Heart right ventricle (tissue), 16 donors: ENCODE results near the gene BPIFB3. TPM values are rescaled to one million over a fixed set of nuclear protein-coding genes. Genes with fewer than 3 reads are reported as not detected.
"Not testable (repeated sequence)": the region's sequence is repeated elsewhere in the genome, so short reads cannot be mapped to it uniquely, and the experiment has no call there.

ENCODE experiments used
- ATAC-seq, 8 donors: fragments of 200-7000 bp; cut with Tn5 transposase; one replicate each; pipeline ENCODE4 v1.9.1; 2020; ENCODE audit warnings: mild to moderate bottlenecking in 8 of 8, moderate library complexity in 8 of 8, moderate number of reproducible peaks in 1 of 8
- DNase-seq, 2 donors: peaks; one replicate each; pipeline ENCODE4 v3.0.0-alpha.2; 2020
- H3K27ac ChIP-seq, 10 donors: fragments of 200-600 bp; sonication (generic) in 2 of 10; one replicate each; pipeline versions ENCODE4 v1.5.0 to v1.8.0; 2020 to 2022; ENCODE audit warnings: mild to moderate bottlenecking in 3 of 10
- H3K27me3 ChIP-seq, 7 donors: fragments of 200-600 bp; one replicate each; pipeline ENCODE4 v1.8.0; 2021 to 2022; ENCODE audit warnings: mild to moderate bottlenecking in 2 of 7
- H3K36me3 ChIP-seq, 9 donors: fragments of 200-600 bp; sonication (generic) in 1 of 9; one replicate each; pipeline versions ENCODE4 v1.5.0 to v1.8.0; 2020 to 2022; ENCODE audit warnings: mild to moderate bottlenecking in 2 of 9
- H3K4me1 ChIP-seq, 9 donors: fragments of 200-600 bp; sonication (generic) in 1 of 9; one replicate each; pipeline versions ENCODE4 v1.5.0 to v1.8.0; 2020 to 2022; ENCODE audit warnings: mild to moderate bottlenecking in 4 of 9
- H3K4me3 ChIP-seq, 10 donors: fragments of 200-600 bp; sonication (generic) in 2 of 10; one replicate each; pipeline versions ENCODE4 v1.5.0 to v1.8.0; 2020 to 2022; ENCODE audit warnings: mild to moderate bottlenecking in 7 of 10, moderate library complexity in 2 of 10
- H3K9me3 ChIP-seq, 11 donors: fragments of 200-600 bp in 10 of 11; sonication (generic) in 2 of 11; one replicate each; pipeline versions ENCODE4 v1.5.0 to v1.8.0; 2013 to 2022; ENCODE audit warnings: mild to moderate bottlenecking in 2 of 11, control low read depth in 1 of 11, moderate library complexity in 1 of 11
- CTCF ChIP-seq, 9 donors: fragments of 200-600 bp; sonication (generic) in 2 of 9; IDR thresholded peaks; one replicate each; pipeline versions ENCODE4 v1.5.0 to v1.8.0; 2021 to 2022; ENCODE audit warnings: antibody characterized with exemption in 9 of 9, mild to moderate bottlenecking in 5 of 9, moderate library complexity in 1 of 9
- WGBS, 2 donors: extraction: QIAGEN DNeasy Blood & Tissue Kit; methylation state at CpG; one replicate each; pipeline ENCODE4 v1.1.7; 2013; ENCODE audit warnings: inconsistent platforms in 1 of 2; 5-methylcytosine and 5-hydroxymethylcytosine counted together
- intact Hi-C, 10 donors: fragments of 100-400 bp; cut with DNase I; formaldehyde crosslinking; loops; one replicate each; pipeline versions ENCODE4 v1.11.1 to v1.14.2; 2022
- polyA plus RNA-seq, 2 donors: library from polyadenylated mRNA; stranded (reverse); fragments of 200-250 nt; gene quantifications; one replicate each; pipeline ENCODE4 v1.2.3, GENCODE V29; 2013
- total RNA-seq, 10 donors: library from RNA; stranded (reverse); fragmentation: NEBNext Ultra II Directional in 3 of 10; extraction: Animal tissue kit (Norgen Biotek cat#: 25700) in 3 of 10; gene quantifications; one replicate each; pipeline versions ENCODE4 v1.2.1 to v1.2.4, GENCODE V29; 2021 to 2023
- donor health status: Arrhythmogenic right ventricular cardiomyopathy.
- donor health status: ischemic (EF 13 %, LVEDD 7.1; RV severe dilation, severe dysfunction).
- donor health status: healthy with polysubstance abuse.
- donor health status: DM: no; HTN: yes; CAD: no.
- donor health status: DM: no; HTN: no; CAD: no.
- donor health status: ischemic (EF 25% LVEDD 6.9; RV normal size, moderate dysfunction).
- donor health status: ischemic (EF 25% LVEDD 5.7; RV mildly dilated, moderate dysfunction).
- donor health status: healthy.
- donor health status: DM: yes; HTN: yes; CAD: no.
- donor health status: Ischemic cardiomyopathy.
- donor health status: ischemic (EF 35%, LVEDD 5.7; RV mildly dilated, moderate dysfunction).
- donor health status: nonischemic (EF 11% LVEDD 7.7; RV severe dilation, severe dysfunction).
- donor health status: DM: yes; HTN: yes; CAD: no.
- donor health status: PGD.
- donor health status: ischemic (EF 29% LVEDD 5.4; RV normal size, mild dysfunction).
- donor health status: nonischemic (EF 23%, LVEDD 6.1; RV moderate dilation, normal function).

The BPIFB3 gene
- total and polyA plus RNA-seq, 12 donors: not detected

- Histone ChIP-seq H3K4me3 (no peak overlapping the region), H3K27ac (no peak overlapping the region), H3K27me3 (peaks cover 0 to 12% (median 0%) of the 10 kb centered on the region in 7 donors), H3K9me3 (peaks cover 0 to 7% (median 0%) of the 10 kb centered on the region in 11 donors), H3K4me1 (no peaks in the 10 kb centered on the region), H3K36me3 (no peaks in the 10 kb centered on the region)
- ATAC-seq: no peak
- no peak for DNase-seq
- intact Hi-C loops: no loop called here
- no peak for TF ChIP-seq CTCF (IDR thresholded peaks at IDR 0.05)
- WGBS, 2 donors: 77 to 79% methylated on average over 3 of the region's 3 CpGs
Observed at GRCh38 chr20:33119725-33120720, 66.3 kb downstream of the BPIFB3 start.

- WGBS, 2 donors: 91 to 97% methylated on average over 3 of the region's 3 CpGs
- DNase-seq (no peak), ATAC-seq (no peak)
- no peaks in the 10 kb centered on the region for H3K36me3 ChIP-seq
- peaks cover 0 to 2% (median 0%) of the 10 kb centered on the region in 9 donors for H3K4me1 ChIP-seq
- TF ChIP-seq CTCF (IDR thresholded peaks at IDR 0.05): no peak
- H3K27ac ChIP-seq: no peak overlapping the region
- peaks cover 0 to 7% (median 0%) of the 10 kb centered on the region in 11 donors for H3K9me3 ChIP-seq
- H3K27me3 ChIP-seq: peaks cover 0 to 16% (median 0%) of the 10 kb centered on the region in 7 donors
- H3K4me3 ChIP-seq: no peak overlapping the region
- intact Hi-C loops: no loop called here
Observed at GRCh38 chr20:33120934-33121333, 67.2 kb downstream of the BPIFB3 start.

DNA sequence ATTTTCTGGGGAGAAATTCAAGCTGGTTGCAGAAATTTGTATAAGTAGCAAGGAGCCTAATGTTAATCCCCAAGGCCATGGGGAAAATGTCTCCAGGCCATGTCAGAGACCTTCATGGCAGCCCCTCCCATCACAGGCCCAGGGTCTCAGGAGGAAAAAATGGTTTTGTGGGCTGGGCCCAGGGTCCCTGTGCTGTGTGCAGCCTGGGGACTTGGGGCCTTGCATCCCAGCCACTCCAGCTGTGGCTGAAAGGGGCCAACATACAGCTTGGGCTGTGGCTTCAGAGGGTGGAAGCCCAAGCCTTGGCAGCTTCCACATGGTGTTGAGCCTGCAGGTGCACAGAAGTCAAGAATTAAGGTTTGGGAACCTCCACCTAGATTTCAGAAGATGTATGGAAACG lies 68.6 kb downstream of the BPIFB3 start:
- H3K27ac ChIP-seq, H3K9me3 ChIP-seq, ATAC-seq, intact Hi-C loops, DNase-seq, H3K4me3 ChIP-seq, H3K4me1 ChIP-seq, H3K36me3 ChIP-seq: not testable (repeated sequence)
- H3K27me3 ChIP-seq: peaks cover 0 to 16% (median 0%) of the 10 kb centered on the region in 7 donors
- WGBS, 2 donors: 27 to 59% methylated on average over 1 of the region's 1 CpG

Other genes starting within 250 kb of the BPIFB3 start
- gene MAPRE1, start 233.9 kb upstream of the BPIFB3 start, total RNA-seq: 10 to 100 TPM; 56.5 to 88.0 (median 68.1) TPM
- gene MAPRE1, start 233.9 kb upstream of the BPIFB3 start, polyA plus RNA-seq: 10 to 100 TPM; 15.6 to 49.3 TPM
- gene EFCAB8, start 195.0 kb upstream of the BPIFB3 start, total RNA-seq: under 1 TPM in 1 of 10 donors, not detected in 9; 0.58 TPM
- under 1 TPM in 1 of 2 donors, not detected in 1; 0.15 TPM for gene EFCAB8, start 195.0 kb upstream of the BPIFB3 start, polyA plus RNA-seq
- gene SUN5, start 49.5 kb upstream of the BPIFB3 start, total RNA-seq: not detected
- gene SUN5, start 49.5 kb upstream of the BPIFB3 start, polyA plus RNA-seq: not detected
- gene BPIFB2, start 46.2 kb upstream of the BPIFB3 start, total RNA-seq: not detected
- not detected for gene BPIFB2, start 46.2 kb upstream of the BPIFB3 start, polyA plus RNA-seq
- gene BPIFB6, start 22.3 kb upstream of the BPIFB3 start, total RNA-seq: not detected
- gene BPIFB6, start 22.3 kb upstream of the BPIFB3 start, polyA plus RNA-seq: not detected
- gene BPIFB4, start 25.7 kb downstream of the BPIFB3 start, total RNA-seq: not detected
- gene BPIFB4, start 25.7 kb downstream of the BPIFB3 start, polyA plus RNA-seq: not detected
- gene BPIFA2, start 114.3 kb downstream of the BPIFB3 start, total RNA-seq: not detected
- gene BPIFA2, start 114.3 kb downstream of the BPIFB3 start, polyA plus RNA-seq: not detected
- not detected for gene BPIFA3, start 163.4 kb downstream of the BPIFB3 start, total RNA-seq
- gene BPIFA3, start 163.4 kb downstream of the BPIFB3 start, polyA plus RNA-seq: not detected
- not detected for gene BPIFA1, start 182.1 kb downstream of the BPIFB3 start, total RNA-seq
- not detected for gene BPIFA1, start 182.1 kb downstream of the BPIFB3 start, polyA plus RNA-seq
- gene BPIFB1, start 229.3 kb downstream of the BPIFB3 start, total RNA-seq: not detected
- gene BPIFB1, start 229.3 kb downstream of the BPIFB3 start, polyA plus RNA-seq: under 1 TPM in 1 of 2 donors, not detected in 1; 0.03 TPM